ES-I3 (cell line): Measurements from ENCODE around the gene IPO7.
"Not testable (repeated sequence)": the region's sequence is repeated elsewhere in the genome, so short reads cannot be mapped to it uniquely, and the experiment has no call there.

Source experiments
- H3K36me3 ChIP-seq: 2 replicates; pipeline ENCODE4 v1.6.1; 2013; ENCODE audit warnings: mild to moderate bottlenecking, low read length, control low read depth, moderate library complexity; ENCODE audit not compliant: insufficient read depth
- H3K4me1 ChIP-seq: 2 replicates; pipeline ENCODE4 v1.6.1; 2013; ENCODE audit warnings: mild to moderate bottlenecking, control low read depth, low read length; ENCODE audit not compliant: insufficient read depth
- H3K9ac ChIP-seq: 2 replicates; pipeline ENCODE4 v1.6.1; 2013; ENCODE audit warnings: low read depth, mild to moderate bottlenecking, low read length, moderate library complexity
- H3K9me3 ChIP-seq: 2 replicates; pipeline ENCODE4 v1.6.1; 2013; ENCODE audit warnings: mild to moderate bottlenecking, low read length, moderate library complexity; ENCODE audit not compliant: control insufficient read depth, insufficient read depth

The IPO7 gene

DNA sequence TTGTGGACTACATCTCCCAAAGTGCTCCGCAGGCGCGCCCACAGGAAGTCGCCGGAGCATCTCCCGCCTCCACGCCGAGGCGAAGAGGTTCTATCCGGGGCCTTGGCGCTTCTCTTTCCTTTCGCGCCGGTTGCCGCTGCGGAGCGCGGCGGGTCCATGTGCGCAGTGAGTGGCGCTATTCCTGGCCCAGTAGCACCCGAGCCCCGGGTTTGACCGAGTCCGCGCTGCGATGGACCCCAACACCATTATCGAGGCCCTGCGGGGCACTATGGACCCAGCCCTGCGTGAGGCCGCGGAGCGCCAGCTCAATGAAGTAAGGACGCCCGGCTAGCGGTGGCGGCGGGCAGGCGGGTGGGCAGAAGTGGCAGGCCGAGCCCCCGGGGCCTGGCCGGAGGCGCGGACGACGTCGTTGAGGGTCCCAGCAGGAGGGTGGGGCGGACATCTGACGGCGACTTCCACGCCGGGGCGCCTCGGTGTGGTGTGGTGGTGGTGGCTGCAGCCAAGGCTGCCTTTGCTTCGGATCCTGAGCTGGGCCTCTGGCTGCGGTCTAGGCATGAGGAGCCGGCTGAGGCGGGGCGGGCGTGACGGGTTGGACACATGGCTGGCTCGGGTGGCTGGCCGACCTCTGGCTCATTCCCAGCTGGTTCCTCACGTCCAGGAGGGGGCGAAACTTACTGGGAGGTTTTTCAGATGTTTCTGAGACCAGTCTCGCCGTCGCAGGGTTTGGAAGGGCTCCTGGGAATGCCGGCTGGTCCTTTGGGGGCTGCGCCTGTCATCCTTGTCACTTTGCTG is at the start of gene IPO7:
TSS of gene IPO7 (plus strand) at position 118 of the 792 bp plus-strand sequence. CDS start at position 230, 112 bp downstream.
- no peaks in the 10 kb centered on the region for H3K9me3 ChIP-seq
- H3K36me3 ChIP-seq = peaks cover 3% of the 10 kb centered on the region; the same call in 1 of the 2 replicates
- H3K9ac ChIP-seq = peak within 1 kb of the TSS; percentile 99
- no peaks in the 10 kb centered on the region for H3K4me1 ChIP-seq

DNA sequence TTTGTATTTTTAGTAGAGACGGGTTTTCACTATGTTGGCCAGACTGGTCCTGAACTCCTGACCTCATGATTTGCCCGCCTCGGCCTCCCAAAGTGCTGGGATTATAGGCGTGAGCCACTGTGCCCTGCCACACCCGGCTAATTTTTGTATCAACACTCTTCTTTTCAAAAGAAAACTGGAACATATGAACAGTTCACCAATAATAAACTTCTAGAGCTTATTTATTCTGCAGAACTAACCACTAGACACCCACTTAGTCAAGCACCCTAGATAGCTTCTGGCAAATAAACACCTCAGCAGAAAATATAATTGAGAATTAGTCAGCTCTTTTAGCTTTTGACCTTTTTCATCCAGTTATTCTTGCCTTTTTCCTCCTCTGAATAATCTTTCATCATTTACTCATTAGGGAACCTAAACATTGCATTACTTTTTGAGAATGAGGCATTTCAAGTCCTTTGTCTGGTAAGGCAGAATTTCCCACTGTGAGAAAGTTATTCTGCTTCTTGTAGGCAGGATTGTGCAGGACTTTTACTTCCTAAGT is 42.7 kb upstream of the IPO7 start:
- no peak overlapping the region for H3K9ac ChIP-seq
- no peaks in the 10 kb centered on the region for H3K36me3 ChIP-seq
- H3K4me1 ChIP-seq = peaks cover 4% of the 10 kb centered on the region; the same call in 1 of the 2 replicates
- no peaks in the 10 kb centered on the region for H3K9me3 ChIP-seq

DNA sequence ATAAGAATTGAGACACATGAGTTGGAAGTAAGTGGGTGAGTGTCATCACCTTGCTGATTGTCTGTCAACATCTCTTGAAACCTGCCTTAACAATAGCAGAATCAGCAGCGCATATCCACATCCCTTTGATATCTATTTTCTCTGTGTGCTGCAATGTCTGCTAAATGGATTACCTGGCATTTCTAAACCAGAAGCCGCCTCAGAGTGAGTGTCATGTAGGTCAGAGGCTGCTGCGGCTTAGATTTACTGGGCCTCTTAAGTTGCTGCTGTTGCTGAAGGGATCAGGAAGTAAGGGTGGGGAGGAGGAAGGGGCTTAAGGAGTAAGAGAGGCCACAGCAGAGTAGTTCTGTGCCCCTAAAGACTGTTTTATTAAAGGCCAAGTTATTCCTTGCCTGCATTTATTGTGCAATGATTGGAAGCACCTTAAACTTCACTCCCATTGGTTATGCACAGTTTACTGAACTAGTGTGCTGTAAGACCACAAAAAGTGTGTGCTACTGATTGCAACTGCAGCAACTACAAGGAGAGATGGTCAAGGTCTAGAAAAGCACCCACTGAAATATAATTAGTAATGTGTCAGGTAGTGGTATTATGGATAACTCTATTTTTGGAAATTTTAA is 40.3 kb upstream of the IPO7 start:
- Histone ChIP-seq H3K4me1 (peaks cover 6% of the 10 kb centered on the region), H3K9ac (no peak overlapping the region), H3K36me3 (no peaks in the 10 kb centered on the region), H3K9me3 (no peaks in the 10 kb centered on the region)

DNA sequence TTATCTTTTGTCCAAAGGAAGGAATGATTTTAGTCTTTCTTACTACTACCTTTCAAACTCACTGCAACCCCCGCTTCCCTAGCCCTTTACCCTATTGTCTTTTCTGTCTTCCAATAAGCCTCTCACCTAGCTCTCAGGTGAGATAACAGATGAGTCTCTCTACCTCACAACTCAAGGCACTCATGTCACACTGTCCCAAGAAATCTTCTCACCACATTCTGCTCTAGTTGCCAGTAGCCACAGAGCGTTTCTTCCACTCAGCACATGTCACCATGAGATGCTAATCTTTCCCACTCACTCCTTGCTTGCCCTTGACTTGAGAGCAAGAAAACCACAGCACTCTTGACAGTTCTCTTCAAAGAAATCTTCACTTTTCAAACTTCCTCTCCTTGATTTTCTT is 37.4 kb upstream of the IPO7 start:
- no peaks in the 10 kb centered on the region for H3K36me3 ChIP-seq
- no peaks in the 10 kb centered on the region for H3K9me3 ChIP-seq
- no peak overlapping the region for H3K9ac ChIP-seq
- peaks cover 6% of the 10 kb centered on the region for H3K4me1 ChIP-seq

DNA sequence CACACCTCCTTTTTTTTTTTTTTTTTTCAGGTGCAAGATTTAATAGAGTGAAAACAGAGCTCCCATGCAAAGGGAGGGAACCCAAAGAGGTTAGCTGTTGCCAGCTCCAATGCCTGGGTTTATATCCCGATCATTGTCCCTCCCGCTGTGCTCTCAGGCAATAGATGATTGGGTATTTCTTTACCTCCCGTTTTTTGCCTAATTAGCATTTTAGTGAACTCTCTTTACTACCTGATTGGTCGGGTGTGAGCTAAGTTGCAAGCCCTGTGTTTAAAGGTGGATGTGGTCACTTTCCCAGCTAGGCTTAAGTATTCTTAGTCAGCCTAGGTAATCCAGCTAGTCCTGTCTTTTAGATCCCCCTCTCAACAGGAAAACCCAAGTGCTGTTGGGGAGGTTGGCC is 36.7 kb upstream of the IPO7 start:
- not testable (repeated sequence) for H3K36me3 ChIP-seq, H3K9ac ChIP-seq, H3K9me3 ChIP-seq, H3K4me1 ChIP-seq

DNA sequence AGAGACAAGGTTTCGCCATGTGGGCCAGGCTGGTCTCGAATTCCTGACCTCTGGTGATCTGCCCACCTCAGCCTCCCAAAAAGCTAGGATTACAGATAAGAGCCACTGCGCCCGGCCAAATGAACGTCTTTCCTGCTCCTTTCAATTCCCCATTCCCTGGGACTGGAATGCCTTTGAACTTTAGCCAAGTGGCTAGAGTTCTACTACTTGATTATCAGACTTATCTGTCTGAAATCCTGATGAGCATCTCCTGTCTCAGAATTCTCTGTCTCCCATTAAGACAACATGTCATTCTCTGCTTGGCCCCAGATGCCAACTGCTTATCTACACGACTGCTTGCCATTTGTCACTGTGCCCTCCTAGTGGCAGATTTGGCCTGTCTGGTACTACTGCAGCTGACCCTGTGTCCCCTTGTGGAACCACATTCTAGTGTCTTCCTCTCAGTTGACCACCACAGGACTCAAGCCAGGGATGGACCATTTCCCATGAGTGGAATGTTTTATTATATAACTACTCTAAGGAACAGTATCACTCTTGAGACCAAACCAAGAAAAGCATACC is 33.1 kb upstream of the IPO7 start:
- H3K36me3 ChIP-seq = no peaks in the 10 kb centered on the region
- H3K9me3 ChIP-seq = no peaks in the 10 kb centered on the region
- H3K9ac ChIP-seq = no peak overlapping the region
- H3K4me1 ChIP-seq = peaks cover 6% of the 10 kb centered on the region

DNA sequence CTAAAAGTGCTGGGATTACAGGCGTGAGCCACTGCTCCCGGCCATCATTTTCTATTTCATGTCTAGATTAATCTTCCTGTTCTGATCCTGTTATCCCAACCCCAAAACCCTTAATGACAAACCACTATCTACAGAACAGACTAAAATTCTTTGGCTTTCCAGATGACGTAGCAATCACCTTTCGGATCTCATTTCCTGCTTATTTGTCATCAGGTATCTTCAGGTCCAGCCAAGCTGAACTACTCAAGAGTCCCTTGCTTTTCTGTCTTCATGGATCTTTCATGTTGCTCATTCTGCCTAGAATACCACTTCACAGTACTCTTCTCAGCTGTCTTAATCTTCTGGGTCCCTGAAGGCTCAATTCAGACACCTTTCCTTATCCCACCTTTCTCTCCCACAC is 27.4 kb upstream of the IPO7 start:
- no peaks in the 10 kb centered on the region for H3K9me3 ChIP-seq
- no peaks in the 10 kb centered on the region; the same call in 1 of the 2 replicates for H3K4me1 ChIP-seq

DNA sequence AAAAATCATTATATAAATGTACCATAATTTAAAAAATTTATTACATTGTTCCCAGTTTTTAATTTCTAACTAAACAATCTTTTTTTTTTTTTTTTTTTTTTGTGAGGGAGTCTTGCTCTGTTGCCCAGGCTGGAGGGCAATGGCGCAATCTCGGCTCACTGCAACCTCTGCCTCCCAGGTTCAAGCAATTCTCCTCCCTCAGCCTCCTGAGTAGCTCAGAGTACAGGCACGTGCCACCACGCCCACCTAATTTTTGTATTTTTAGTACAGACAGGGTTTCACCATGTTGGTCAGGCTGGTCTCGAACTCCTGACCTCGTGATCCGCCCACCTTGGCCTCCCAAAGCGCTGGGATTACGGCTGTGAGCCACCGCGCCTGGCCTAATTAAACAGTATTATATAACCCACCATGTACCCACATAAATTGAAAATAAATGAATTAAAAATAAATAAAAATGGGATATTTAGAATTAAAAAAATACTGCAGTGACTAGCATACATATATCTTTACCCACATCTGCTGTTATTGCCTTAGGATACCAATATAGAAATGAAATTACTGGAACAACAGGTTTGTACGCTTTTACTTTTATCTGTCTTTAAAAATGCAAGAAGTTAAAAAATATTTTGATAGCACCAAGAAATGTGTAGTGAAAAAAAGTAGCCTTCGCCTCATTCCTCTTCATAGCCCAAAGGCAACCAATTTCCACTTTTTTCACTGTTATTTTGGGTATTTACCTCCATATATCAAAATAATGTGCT is 23.4 kb upstream of the IPO7 start:
- not testable (repeated sequence) for H3K9ac ChIP-seq, H3K36me3 ChIP-seq

More for the DNA sequence above, 27.4 kb upstream of the IPO7 start:
- Histone ChIP-seq H3K9ac (no peak overlapping the region), H3K36me3 (no peaks in the 10 kb centered on the region)

DNA sequence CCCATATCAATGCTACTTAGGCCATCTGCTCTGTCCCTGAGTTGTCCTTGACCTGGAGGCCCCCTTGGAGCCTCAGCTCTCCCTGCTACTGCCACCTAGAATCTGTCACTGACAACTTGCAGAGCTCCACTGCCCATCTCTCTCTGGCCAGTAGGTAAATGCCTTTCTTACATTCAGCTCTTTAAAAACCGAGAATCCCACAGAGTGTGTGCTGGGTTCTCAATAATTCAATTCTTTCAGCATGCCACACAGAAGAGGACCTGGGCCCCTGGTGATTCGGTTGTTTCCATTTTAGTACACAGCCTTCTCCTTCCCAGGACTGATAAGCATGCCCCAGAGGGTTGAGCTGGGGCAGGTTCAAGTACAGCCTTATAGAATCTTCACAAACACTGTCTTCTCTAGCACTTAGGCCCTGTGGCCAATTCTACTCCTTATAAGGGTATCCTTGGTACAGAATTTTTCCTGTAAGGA is 22.0 kb upstream of the IPO7 start:
- no peak overlapping the region for H3K9ac ChIP-seq
- no peaks in the 10 kb centered on the region for H3K36me3 ChIP-seq
- H3K9me3 ChIP-seq = no peaks in the 10 kb centered on the region
- H3K4me1 ChIP-seq = peaks cover 14% of the 10 kb centered on the region

More for the DNA sequence above, 23.4 kb upstream of the IPO7 start:
- not testable (repeated sequence) for H3K9me3 ChIP-seq
- peaks cover 14% of the 10 kb centered on the region for H3K4me1 ChIP-seq

DNA sequence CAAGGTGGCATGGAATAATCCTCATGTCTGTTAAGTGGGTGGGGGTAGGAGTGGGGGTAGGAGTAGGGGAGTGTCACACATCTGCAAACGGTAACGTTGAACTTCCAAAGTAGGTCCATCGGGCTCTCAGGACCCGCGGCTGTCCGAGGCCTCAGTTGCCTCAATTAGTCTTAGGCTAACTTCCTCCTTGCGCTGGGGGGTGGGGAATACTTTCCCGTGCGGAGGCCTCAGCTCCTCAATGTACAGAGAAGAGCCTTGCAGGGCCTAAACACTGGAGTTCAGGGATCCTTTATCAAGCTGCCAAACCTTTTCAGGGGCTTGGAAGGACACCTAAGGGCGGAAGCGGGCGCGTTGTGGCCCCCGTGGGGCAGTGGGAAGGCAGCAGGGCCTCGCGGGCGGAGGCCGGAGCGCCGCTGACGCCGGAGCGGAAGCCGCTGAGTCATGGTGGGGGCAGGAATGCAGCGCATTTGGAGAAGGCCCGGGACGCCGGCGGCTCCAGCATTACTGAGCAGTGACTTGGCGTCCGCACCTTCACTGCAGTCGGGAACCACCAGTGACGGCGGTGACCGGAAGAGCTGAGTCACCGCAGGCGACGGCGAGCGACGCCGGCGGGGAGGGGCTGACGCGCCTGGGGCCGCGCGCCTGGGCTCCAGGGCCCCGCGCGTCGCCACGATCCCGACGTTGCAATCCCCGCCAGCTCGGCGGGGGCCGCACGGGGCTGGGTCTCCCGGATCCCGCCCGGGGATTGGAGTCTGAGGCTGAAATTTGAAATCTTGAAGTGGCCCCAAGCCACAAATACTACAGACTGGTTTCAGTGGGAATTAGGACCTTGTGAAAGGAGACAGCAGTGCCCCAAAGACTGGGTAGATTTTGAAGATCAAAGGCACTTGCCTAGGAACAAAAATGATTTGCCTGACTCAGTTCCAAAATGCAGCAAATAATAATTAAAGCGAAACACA is 20.2 kb upstream of the IPO7 start:
- Histone ChIP-seq H3K4me1 (peaks cover 14% of the 10 kb centered on the region), H3K9ac (peak overlapping the region; percentile 96), H3K36me3 (no peaks in the 10 kb centered on the region), H3K9me3 (no peaks in the 10 kb centered on the region)

DNA sequence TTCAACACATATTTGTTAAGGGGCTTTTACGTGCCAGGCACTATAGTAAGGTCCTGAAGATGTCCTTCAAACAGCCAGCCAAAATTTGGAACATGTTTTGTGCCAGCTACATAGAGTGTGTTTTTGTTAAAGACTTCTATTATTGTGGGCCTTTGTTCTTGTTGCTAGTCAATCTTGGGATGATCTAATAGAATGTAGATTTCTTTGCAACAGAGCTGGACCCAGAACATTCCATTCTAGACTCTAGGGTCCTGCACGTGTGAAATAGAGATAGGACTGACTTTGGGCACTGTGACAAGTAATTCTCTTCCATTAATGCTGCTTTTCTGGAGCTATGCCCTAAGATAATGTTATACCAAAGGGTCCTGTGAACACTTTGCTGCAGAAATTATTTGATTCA is 16.9 kb upstream of the IPO7 start:
- Histone ChIP-seq H3K36me3 (no peaks in the 10 kb centered on the region), H3K9me3 (no peaks in the 10 kb centered on the region), H3K4me1 (peaks cover 9% of the 10 kb centered on the region), H3K9ac (no peak overlapping the region)

DNA sequence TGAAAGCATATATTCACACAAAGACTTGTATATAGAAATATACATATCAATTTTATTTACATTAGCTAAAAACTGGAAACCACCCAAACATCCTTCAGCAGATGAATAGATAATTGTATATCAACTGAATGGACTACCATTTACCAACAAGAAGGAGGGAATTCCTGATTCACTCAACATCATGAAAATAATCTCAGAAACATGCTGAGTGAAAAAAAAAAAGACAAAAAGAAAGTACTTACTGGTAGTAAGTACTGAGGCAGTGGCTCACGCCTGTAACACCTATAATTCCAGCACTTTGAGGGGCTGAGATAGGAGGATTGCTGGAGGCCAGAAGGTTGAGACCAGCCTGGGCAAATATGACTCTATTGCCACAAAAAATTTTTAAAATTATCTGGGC is 7.4 kb upstream of the IPO7 start:
- Histone ChIP-seq H3K4me1 (no peaks in the 10 kb centered on the region), H3K9ac (no peak overlapping the region), H3K36me3 (no peaks in the 10 kb centered on the region), H3K9me3 (no peaks in the 10 kb centered on the region)

DNA sequence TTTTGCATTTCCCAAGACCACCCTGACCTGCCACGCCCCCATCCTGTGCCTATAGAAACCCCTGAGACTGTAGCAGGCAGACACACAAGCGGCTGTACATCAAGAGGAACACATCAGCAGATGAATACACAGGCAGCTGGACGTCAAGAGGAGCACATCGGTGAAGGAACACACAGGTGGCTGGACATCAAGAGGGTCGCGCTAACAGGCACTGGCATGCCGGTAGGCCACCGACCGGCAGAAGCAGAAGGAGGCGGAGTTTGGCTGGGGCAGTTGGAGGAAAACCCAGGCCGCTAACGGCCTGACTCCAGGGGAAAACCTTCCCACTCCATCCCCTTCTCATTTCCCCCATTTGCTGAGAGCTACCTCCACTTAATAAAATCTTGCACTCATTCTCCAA is 5.4 kb upstream of the IPO7 start:
- H3K36me3 ChIP-seq = no peaks in the 10 kb centered on the region
- no peaks in the 10 kb centered on the region for H3K4me1 ChIP-seq
- no peaks in the 10 kb centered on the region for H3K9me3 ChIP-seq
- H3K9ac ChIP-seq = peak overlapping the region; percentile 15; the same call in 1 of the 2 replicates
